ENCODE measurements around the gene CIPC. TPM values are rescaled to one million over a fixed set of nuclear protein-coding genes. Genes with fewer than 3 reads are reported as not detected.
A peak's percentile ranks its signal among the peaks of the same experiment; 100 is the strongest.

Gene CIPC
- total RNA-seq, 2 experiments from 2014 or later, result 20.9 to 43.4 TPM

DNA sequence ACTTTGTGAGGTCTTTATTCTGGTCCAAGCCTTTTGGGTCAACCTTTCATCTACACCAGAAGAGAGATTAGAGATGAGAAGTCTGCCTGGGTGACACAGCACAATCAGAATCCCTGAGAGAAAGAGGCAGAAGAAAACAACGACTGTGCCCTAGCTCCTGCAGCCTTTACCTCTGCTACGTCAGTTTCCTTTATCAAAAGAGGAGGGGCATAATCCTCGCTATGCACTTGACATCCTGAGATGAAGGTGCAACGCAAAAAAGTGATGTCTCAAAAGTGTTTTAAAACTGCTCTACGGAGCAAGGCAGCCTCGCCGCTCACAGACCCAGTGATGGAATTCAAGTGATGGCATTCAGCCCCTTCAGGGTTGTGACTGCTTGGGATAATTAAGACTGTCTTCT is 21.8 kb downstream of the CIPC start:
- Histone ChIP-seq H3K4me2 (ENCODE audit: low read length) (peak overlapping the region; percentile 63), H2AFZ (ENCODE audit: low read length) (no peak overlapping the region; the same call in 1 of the 2 replicates), H3K36me3 (ENCODE audit: insufficient read depth, low read length) (peaks cover 35% of the 10 kb centered on the region), H3K27ac (ENCODE audit: low read depth, low read length, poor library complexity, severe bottlenecking) (peak overlapping the region; percentile 96), H3K4me1 (ENCODE audit: insufficient read depth, low read length, poor library complexity, severe bottlenecking) (peaks cover 59% of the 10 kb centered on the region), H4K20me1 (ENCODE audit: insufficient read depth, low read length) (no peaks in the 10 kb centered on the region), H3K9me2 (ENCODE audit: insufficient read depth, low read length) (no peaks in the 10 kb centered on the region), H3K9me3 (ENCODE audit: low read length) (no peaks in the 10 kb centered on the region), H3K79me2 (ENCODE audit: insufficient read depth, low read depth, low read length) (no peaks in the 10 kb centered on the region; the same call in 1 of the 2 replicates), H3K4me3 (ENCODE audit: low read depth, low read length, poor library complexity, severe bottlenecking) (peak overlapping the region; percentile 12)
- ChIA-PET POLR2A (interaction anchor here (0.7 to 5.1 kb wide), 2 partner anchors 21 to 475 kb away, joined by 5 to 51 read pairs; partner anchors contain the start of gene CIPC), CTCF (ENCODE audit: unreplicated experiment) (no interaction called here)
- DNase-seq (ENCODE audit: low spot score), result peak; percentile 51
- TF ChIP-seq, protein P1, sequence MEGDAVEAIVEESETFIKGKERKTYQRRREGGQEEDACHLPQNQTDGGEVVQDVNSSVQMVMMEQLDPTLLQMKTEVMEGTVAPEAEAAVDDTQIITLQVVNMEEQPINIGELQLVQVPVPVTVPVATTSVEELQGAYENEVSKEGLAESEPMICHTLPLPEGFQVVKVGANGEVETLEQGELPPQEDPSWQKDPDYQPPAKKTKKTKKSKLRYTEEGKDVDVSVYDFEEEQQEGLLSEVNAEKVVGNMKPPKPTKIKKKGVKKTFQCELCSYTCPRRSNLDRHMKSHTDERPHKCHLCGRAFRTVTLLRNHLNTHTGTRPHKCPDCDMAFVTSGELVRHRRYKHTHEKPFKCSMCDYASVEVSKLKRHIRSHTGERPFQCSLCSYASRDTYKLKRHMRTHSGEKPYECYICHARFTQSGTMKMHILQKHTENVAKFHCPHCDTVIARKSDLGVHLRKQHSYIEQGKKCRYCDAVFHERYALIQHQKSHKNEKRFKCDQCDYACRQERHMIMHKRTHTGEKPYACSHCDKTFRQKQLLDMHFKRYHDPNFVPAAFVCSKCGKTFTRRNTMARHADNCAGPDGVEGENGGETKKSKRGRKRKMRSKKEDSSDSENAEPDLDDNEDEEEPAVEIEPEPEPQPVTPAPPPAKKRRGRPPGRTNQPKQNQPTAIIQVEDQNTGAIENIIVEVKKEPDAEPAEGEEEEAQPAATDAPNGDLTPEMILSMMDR (conservative IDR thresholded peaks at IDR 0.05; ENCODE audit: low read length), result no peak
- TF ChIP-seq EZH2phosphoT487 (IDR thresholded peaks at IDR 0.05; ENCODE audit: borderline replicate concordance, low read depth, low read length), result no peak
- BruUV-seq (replicated peaks), result no TSS peak
- intact Hi-C loops (cut with micrococcal nuclease; ENCODE audit: unreplicated experiment), result loop anchor here (2.0 kb wide), 2 partner anchors 61 to 87 kb away; partner anchors contain the start of gene TMEM63C

DNA sequence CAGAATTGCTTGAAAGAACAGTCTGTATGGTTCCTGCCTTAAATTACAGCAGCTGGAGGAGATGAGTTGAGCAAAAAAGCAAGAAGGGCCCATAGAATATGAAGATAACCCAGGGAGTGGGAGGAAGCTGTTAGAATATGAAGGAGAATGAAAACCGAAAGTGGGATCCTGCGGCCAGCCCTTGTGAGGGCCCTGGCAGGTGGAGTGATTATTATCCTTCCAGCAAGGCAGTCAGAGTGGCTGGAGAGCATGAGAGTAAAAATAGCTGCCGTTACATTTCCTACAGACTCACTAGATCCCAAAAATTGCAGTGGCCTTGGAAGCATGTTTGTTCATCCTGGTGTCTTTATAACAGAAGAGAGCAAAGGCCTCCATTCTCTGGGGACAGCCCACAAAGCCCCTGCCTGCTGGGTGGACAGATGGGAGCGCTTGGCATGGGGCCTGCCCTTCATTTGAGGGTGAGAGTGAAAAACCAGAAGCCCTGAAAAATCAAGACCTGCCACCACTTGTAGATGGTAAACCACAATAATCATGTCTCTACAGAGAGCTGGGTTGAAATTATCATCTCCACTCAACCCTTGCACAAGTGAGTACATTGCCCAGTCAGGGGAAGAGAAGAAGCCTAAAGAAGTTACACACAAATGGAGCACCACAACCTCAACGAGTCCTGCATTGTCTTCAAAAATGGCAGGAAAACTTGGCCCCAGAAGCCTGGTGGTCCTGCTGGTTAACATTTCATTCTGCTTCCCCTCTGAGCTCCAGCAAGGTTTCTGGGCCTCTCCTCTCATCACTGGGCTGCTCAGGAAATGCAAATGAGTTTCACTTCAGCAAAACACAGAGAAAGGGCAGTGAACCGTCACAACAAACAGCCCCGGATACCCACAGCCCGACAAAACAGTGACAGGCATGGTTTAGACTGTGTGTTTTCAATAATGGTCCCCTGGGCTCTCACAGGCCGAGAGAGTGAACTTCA is 23.0 kb downstream of the CIPC start:
- H3K4me2 ChIP-seq (ENCODE audit: low read length), result peak overlapping the region; percentile 79
- CTCF ChIA-PET (ENCODE audit: unreplicated experiment), result interaction anchor here (1.0 to 1.7 kb wide), 3 partner anchors 16 to 195 kb away, joined by 3 to 4 read pairs (median 3); no protein-coding TSS in a partner anchor
- H3K9me3 ChIP-seq (ENCODE audit: low read length), result no peaks in the 10 kb centered on the region
- H3K79me2 ChIP-seq (ENCODE audit: insufficient read depth, low read depth, low read length), result no peaks in the 10 kb centered on the region; the same call in 1 of the 2 replicates
- POLR2A ChIA-PET, result interaction anchor here (0.6 to 5.1 kb wide), 13 partner anchors 11 to 174 kb away, joined by 3 to 51 read pairs (median 4); partner anchors contain the start of gene CIPC
- peaks cover 25% of the 10 kb centered on the region for H3K36me3 ChIP-seq (ENCODE audit: insufficient read depth, low read length)
- no peak overlapping the region for H2AFZ ChIP-seq (ENCODE audit: low read length)
- H3K9me2 ChIP-seq (ENCODE audit: insufficient read depth, low read length), result no peaks in the 10 kb centered on the region
- intact Hi-C loops (cut with micrococcal nuclease; ENCODE audit: unreplicated experiment), result loop anchor here (1.0 to 2.0 kb wide), 3 partner anchors 23 to 88 kb away; partner anchors contain the start of genes CIPC and TMEM63C
- peak overlapping the region; percentile 55 for H3K4me3 ChIP-seq (ENCODE audit: low read depth, low read length, poor library complexity, severe bottlenecking)
- peak overlapping the region; percentile 96 for H3K27ac ChIP-seq (ENCODE audit: low read depth, low read length, poor library complexity, severe bottlenecking)
- TF ChIP-seq, protein P1 (conservative IDR thresholded peaks at IDR 0.05; ENCODE audit: low read length), result no peak
- no peak for TF ChIP-seq EZH2phosphoT487 (IDR thresholded peaks at IDR 0.05; ENCODE audit: borderline replicate concordance, low read depth, low read length)
- peak; percentile 95 for DNase-seq (ENCODE audit: low spot score)
- H4K20me1 ChIP-seq (ENCODE audit: insufficient read depth, low read length), result no peaks in the 10 kb centered on the region
- H3K4me1 ChIP-seq (ENCODE audit: insufficient read depth, low read length, poor library complexity, severe bottlenecking), result peaks cover 70% of the 10 kb centered on the region
- BruUV-seq (replicated peaks), result TSS peak; percentile 65
